ENCODE measurements around the gene TNFRSF18. TPM values are rescaled to one million over a fixed set of nuclear protein-coding genes. Genes with fewer than 3 reads are reported as not detected.
"Not testable (repeated sequence)": the region's sequence is repeated elsewhere in the genome, so short reads cannot be mapped to it uniquely, and the experiment has no call there.

Gene TNFRSF18
- total RNA-seq, 1 experiment from 2014 or later: not detected

GRCh38 chr1:1197551-1198422 lies 8.6 kb downstream of the TNFRSF18 start:
- Histone ChIP-seq H3K4me3 (no peak overlapping the region), H3K9me3 (no peaks in the 10 kb centered on the region), H3K36me3 (no peaks in the 10 kb centered on the region), H3K27me3 (no peaks in the 10 kb centered on the region)
- DNase-seq: no peak

- Histone ChIP-seq H3K9me3 (no peaks in the 10 kb centered on the region), H3K36me3 (no peaks in the 10 kb centered on the region), H3K4me3 (no peak overlapping the region), H3K27me3 (no peaks in the 10 kb centered on the region)
- no peak for DNase-seq
Observed at GRCh38 chr1:1197188-1197500, 9.2 kb downstream of the TNFRSF18 start.

- no peaks in the 10 kb centered on the region for H3K9me3 ChIP-seq
- H3K4me3 ChIP-seq: no peak overlapping the region
- no peaks in the 10 kb centered on the region for H3K27me3 ChIP-seq
- H3K36me3 ChIP-seq: no peaks in the 10 kb centered on the region
- DNase-seq: no peak
Observed at GRCh38 chr1:1196431-1197187, 9.8 kb downstream of the TNFRSF18 start.

- H3K9me3 ChIP-seq, H3K27me3 ChIP-seq, H3K4me3 ChIP-seq, H3K36me3 ChIP-seq, DNase-seq: not testable (repeated sequence)
Observed at GRCh38 chr1:1195726-1196125, 10.7 kb downstream of the TNFRSF18 start.

GRCh38 chr1:1194723-1195122 lies 11.7 kb downstream of the TNFRSF18 start:
- no peak for DNase-seq
- no peaks in the 10 kb centered on the region for H3K36me3 ChIP-seq
- H3K9me3 ChIP-seq: no peaks in the 10 kb centered on the region
- no peaks in the 10 kb centered on the region for H3K27me3 ChIP-seq
- H3K4me3 ChIP-seq: no peak overlapping the region

GRCh38 chr1:1191734-1192133 lies 14.7 kb downstream of the TNFRSF18 start:
- H3K4me3 ChIP-seq: no peak overlapping the region
- H3K36me3 ChIP-seq: no peaks in the 10 kb centered on the region
- no peaks in the 10 kb centered on the region for H3K9me3 ChIP-seq
- H3K27me3 ChIP-seq: no peaks in the 10 kb centered on the region
- DNase-seq: no peak

- no peaks in the 10 kb centered on the region for H3K27me3 ChIP-seq
- no peaks in the 10 kb centered on the region for H3K36me3 ChIP-seq
- no peak overlapping the region for H3K4me3 ChIP-seq
- no peaks in the 10 kb centered on the region for H3K9me3 ChIP-seq
- DNase-seq: no peak
Observed at GRCh38 chr1:1189111-1189510, 17.3 kb downstream of the TNFRSF18 start.

GRCh38 chr1:1187938-1188337 lies 18.5 kb downstream of the TNFRSF18 start:
- Histone ChIP-seq H3K9me3 (no peaks in the 10 kb centered on the region), H3K27me3 (no peaks in the 10 kb centered on the region), H3K36me3 (no peaks in the 10 kb centered on the region), H3K4me3 (no peak overlapping the region)
- DNase-seq: no peak

- Histone ChIP-seq H3K27me3 (no peaks in the 10 kb centered on the region), H3K36me3 (no peaks in the 10 kb centered on the region), H3K4me3 (no peak overlapping the region), H3K9me3 (no peaks in the 10 kb centered on the region)
- no peak for DNase-seq
Observed at GRCh38 chr1:1185101-1185765, 21.2 kb downstream of the TNFRSF18 start.

GRCh38 chr1:1183833-1184775 lies 22.3 kb downstream of the TNFRSF18 start:
- no peaks in the 10 kb centered on the region for H3K27me3 ChIP-seq

GRCh38 chr1:1183221-1183747 lies 23.1 kb downstream of the TNFRSF18 start:
- DNase-seq: no peak
- Histone ChIP-seq H3K9me3 (no peaks in the 10 kb centered on the region), H3K36me3 (no peaks in the 10 kb centered on the region), H3K27me3 (no peaks in the 10 kb centered on the region), H3K4me3 (no peak overlapping the region)

More at GRCh38 chr1:1183833-1184775, 22.3 kb downstream of the TNFRSF18 start:
- Histone ChIP-seq H3K9me3 (no peaks in the 10 kb centered on the region), H3K36me3 (no peaks in the 10 kb centered on the region), H3K4me3 (no peak overlapping the region)
- DNase-seq: no peak

GRCh38 chr1:1182491-1183220 lies 23.7 kb downstream of the TNFRSF18 start:
- Histone ChIP-seq H3K27me3 (peaks cover 3% of the 10 kb centered on the region; the same call in 1 of the 2 replicates), H3K4me3 (no peak overlapping the region), H3K9me3 (no peaks in the 10 kb centered on the region), H3K36me3 (no peaks in the 10 kb centered on the region)
- DNase-seq: no peak

- H3K36me3 ChIP-seq: no peaks in the 10 kb centered on the region
- H3K9me3 ChIP-seq: no peaks in the 10 kb centered on the region
- no peak for DNase-seq
- peaks cover 7% of the 10 kb centered on the region for H3K27me3 ChIP-seq
- H3K4me3 ChIP-seq: no peak overlapping the region
Observed at GRCh38 chr1:1181938-1182410, 24.4 kb downstream of the TNFRSF18 start.

GRCh38 chr1:1181129-1181937 lies 25.1 kb downstream of the TNFRSF18 start:
- Histone ChIP-seq H3K9me3 (no peaks in the 10 kb centered on the region), H3K27me3 (peaks cover 13% of the 10 kb centered on the region), H3K4me3 (no peak overlapping the region), H3K36me3 (no peaks in the 10 kb centered on the region)
- DNase-seq: no peak
